ENCODE measurements around the gene XPO4.

The XPO4 gene

GRCh38 chr13:20828539-20829364 lies 73.8 kb downstream of the XPO4 start:
- DNase-seq (ENCODE audit: low read depth) = no peak

- DNase-seq (ENCODE audit: low read depth) = no peak
Measured at GRCh38 chr13:20826843-20827560, 75.5 kb downstream of the XPO4 start.

DNA sequence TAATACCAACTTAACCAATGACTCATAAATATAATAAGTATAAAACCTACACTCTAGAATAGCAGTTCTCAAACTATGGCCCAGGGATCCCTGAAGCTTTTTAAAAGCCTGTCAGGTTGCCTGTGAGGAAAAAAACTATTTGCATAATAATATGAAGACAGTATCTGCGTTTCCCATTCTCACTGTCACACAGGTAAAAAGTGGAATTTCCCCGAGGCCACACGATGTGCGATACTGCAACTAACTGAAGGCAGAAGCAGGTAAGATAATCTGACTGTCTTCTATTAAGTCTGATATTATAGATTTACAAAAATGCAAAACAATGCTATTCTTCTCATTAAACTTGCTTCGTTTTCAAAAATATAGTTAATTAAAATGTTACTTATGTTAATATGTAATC lies 76.2 kb downstream of the XPO4 start:
- no peak for DNase-seq (ENCODE audit: low read depth)

GRCh38 chr13:20825477-20825875 lies 77.1 kb downstream of the XPO4 start:
- no peak for DNase-seq (ENCODE audit: low read depth)

GRCh38 chr13:20824762-20825476 lies 77.6 kb downstream of the XPO4 start:
- no peak for DNase-seq (ENCODE audit: low read depth)

DNA sequence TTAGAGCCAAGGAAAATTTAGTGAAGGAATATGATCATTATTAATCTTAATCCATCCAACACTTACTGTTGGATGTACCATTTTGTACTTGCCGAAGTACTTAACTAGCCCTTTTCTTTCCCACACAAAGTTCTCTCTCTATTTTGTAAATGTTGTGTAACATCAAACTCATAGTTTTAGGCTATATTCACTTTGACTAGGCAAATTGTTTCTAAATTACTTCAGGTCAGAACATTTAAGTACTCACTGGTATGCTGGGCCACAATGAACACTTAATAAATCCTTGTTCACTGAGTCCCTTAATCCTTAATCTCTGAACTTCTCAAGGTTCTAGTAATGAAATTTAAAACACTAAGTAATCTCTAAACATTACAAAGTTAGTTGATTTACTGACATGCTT lies 79.5 kb downstream of the XPO4 start:
- DNase-seq (ENCODE audit: low read depth) = no peak

DNA sequence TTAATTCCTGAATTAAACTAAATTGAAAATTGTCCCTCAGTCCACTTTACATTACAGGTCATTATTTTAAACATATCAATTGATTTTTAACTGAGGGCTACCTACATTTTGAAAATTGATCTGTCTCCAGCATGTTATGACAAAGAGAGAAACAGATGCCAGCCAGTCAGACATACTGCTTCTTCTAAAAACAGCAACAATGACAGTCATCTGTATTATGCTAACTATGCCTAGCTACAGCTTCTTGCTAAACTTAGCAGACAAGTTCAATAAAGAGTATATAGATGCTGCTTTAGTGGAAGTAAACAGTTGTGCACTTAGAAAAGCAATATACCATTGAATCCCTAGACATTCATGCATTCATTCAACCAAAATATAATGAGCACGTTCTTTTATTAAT lies 80.1 kb downstream of the XPO4 start:
- DNase-seq (ENCODE audit: low read depth) = no peak

- no peak for DNase-seq (ENCODE audit: low read depth)
Measured at GRCh38 chr13:20819715-20820114, 82.8 kb downstream of the XPO4 start.

DNA sequence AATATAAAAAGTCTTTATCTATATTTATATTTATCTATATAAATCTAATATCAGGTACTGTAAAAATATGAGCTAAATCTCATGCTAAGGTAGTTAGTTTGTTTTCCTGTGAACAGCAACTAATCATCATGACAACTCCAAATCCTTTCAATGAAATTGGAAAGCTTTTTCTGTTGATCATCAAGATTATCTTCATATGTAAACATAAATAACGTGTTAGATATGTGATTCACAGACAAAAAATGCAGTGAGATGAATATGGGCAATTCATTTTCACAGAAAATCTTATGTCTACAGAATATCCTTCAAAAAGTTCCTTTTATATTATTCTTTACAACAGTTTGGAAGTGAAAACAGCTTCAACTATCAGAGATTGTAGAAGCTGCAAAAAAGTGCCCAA lies 87.1 kb downstream of the XPO4 start:
- no peak for DNase-seq (ENCODE audit: low read depth)

- DNase-seq (ENCODE audit: low read depth) = no peak
Measured at GRCh38 chr13:20814224-20814910, 88.2 kb downstream of the XPO4 start.

DNA sequence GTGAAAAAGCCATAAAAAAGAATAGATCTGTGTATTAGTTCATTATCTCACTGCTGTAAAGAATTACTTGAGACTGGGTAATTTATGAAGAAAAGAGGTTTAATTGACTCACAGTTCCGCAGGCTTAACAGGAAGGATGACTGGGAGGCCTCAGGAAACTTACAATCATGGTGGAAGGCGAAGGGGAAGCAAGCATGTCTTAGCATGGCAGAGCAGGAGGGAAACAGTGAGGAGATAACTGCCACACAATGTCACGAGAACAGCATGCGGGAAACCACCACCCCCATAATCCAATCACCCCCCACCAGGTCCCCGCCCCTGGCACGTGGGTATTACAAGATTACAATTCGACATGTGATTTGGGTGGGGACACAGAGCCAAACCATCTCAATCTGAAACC lies 89.7 kb downstream of the XPO4 start:
- no peak for DNase-seq (ENCODE audit: low read depth)

GRCh38 chr13:20810808-20811207 lies 91.7 kb downstream of the XPO4 start:
- DNase-seq (ENCODE audit: low read depth) = no peak

DNA sequence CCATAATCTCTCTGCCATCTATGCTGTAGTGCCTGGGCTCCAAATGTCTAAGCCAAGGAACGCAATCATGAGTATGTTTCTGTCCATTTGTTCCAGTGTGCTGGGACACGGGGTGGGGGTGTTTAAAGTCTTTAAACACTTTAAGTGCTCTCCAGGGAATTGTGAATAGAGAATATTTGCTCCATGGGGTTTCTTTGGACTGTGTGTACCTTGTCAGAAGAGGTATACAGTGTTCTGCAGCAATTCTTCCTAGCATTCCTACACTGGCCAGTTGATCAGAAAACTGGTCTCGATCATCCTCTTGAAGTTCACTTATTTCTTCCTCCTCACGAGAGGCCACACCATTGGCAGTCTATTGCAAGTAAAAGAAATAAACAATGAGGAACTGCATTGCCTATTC lies 93.7 kb downstream of the XPO4 start:
- DNase-seq (ENCODE audit: low read depth) = no peak

- DNase-seq (ENCODE audit: low read depth) = no peak
Measured at GRCh38 chr13:20803180-20803965, 99.2 kb downstream of the XPO4 start.

DNA sequence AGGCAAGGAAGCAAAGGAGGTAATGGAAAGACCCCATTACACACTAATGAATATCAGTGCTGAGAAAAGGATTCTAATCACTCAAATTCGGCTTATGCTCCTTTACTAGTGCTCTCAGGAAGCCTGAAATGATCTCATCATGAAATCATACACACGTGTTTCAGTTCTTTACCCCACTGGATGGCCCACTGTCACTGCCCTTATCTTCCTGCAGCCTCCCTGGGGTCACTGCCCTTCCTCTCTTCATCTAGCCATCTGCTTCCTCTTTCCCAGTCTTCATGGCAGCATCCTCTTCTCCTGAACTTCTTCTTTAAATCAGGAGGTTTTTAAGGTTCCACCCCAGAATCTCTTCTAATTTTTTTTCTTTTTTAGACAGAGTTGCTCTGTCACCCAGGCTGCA lies 100.8 kb downstream of the XPO4 start:
- no peak for DNase-seq (ENCODE audit: low read depth)

- no peak for DNase-seq (ENCODE audit: low read depth)
Measured at GRCh38 chr13:20799726-20800416, 102.7 kb downstream of the XPO4 start.

GRCh38 chr13:20798027-20798426 lies 104.5 kb downstream of the XPO4 start:
- no peak for DNase-seq (ENCODE audit: low read depth)

DNA sequence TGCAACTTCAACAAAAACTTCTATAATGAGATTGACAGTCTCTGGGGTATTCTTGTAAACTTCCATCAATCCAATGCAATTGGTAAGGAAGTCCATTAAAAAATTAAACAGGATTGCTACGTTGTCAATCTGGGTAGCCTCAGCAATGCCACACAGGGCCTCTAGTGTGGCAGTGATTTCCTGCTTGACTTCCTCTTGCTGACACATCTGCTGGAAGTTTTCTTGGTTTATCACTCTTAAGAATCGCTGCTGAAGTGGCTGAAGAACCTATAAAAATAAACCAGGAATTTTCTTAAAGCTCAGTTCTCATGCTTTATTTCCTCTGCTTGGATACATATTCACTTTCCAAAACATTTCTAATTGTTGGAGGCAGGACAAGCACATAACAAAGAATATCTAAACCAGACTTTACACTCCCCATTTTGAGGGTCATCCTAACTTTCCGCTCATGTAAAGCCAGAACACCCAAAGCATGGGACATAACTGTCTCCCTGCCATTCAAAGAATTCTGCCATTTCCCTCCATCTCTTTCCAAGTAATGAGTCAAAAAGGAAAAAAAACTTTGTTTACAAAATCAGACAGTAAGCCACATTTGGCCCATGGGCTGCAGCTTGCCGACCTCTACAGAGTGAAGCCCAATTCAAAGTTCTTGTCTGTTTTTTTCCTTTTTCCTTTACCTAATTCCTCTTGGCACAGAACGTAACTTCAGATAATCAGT lies 105.6 kb downstream of the XPO4 start:
- DNase-seq (ENCODE audit: low read depth) = no peak

DNA sequence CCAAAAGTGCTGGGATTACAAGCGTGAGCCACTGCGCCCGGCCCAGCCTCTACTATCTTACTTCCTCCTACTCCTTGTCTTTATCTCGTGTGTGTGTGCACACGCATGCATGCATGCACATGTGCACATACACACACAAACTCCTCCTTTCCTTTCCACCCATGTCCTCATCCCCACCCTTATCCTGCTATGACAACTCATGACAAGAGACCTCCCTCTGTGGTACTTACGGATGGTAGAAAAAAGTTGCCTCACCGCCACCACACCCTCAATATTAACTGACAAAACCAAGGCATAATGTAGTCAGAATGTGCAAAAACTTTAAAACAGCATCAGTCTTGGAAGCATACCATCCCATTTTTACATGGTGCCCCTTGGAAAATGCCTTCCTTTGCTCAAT lies 112.9 kb downstream of the XPO4 start:
- DNase-seq (ENCODE audit: low read depth) = no peak

- no peak for DNase-seq (ENCODE audit: low read depth)
Measured at GRCh38 chr13:20788312-20788711, 114.2 kb downstream of the XPO4 start.
